Stimulated activated CD8-positive, alpha-beta memory T cell treated with anti-CD3 and anti-CD28 coated beads, Interleukin-15, amount 100 ng/mL, for 4 hours (primary cell): Measurements from ENCODE around the gene SHF.
A peak's percentile ranks its signal among the peaks of the same experiment; 100 is the strongest.

Experiments used
- DNase-seq, 2 donors: peaks; one replicate each; pipeline ENCODE4 v3.0.0-alpha.2; 2020; ENCODE audit warnings: low read depth in 2 of 2

SHF gene

GRCh38 chr15:45169608-45170480, 17.9 kb downstream of the SHF start:
- no peak for DNase-seq

GRCh38 chr15:45168751-45169551, 18.8 kb downstream of the SHF start:
- DNase-seq, result no peak

- DNase-seq, result no peak
These were observed 19.5 kb downstream of the SHF start for GRCh38 chr15:45168286-45168685.

GRCh38 chr15:45167631-45168205, 20.0 kb downstream of the SHF start:
- no peak for DNase-seq

- DNase-seq, result peak; percentile 64
These were observed 20.7 kb downstream of the SHF start for GRCh38 chr15:45166834-45167630.

- no peak for DNase-seq
These were observed 22.2 kb downstream of the SHF start for GRCh38 chr15:45165536-45165935.

- DNase-seq, result no peak
These were observed 22.9 kb downstream of the SHF start for GRCh38 chr15:45164914-45165313.

GRCh38 chr15:45163508-45163856, 24.3 kb downstream of the SHF start:
- no peak for DNase-seq

- DNase-seq, result peak; percentile 30 to 31
These were observed 24.8 kb downstream of the SHF start for GRCh38 chr15:45162771-45163507.

- DNase-seq, result no peak
These were observed 26.1 kb downstream of the SHF start for GRCh38 chr15:45161666-45162065.

- no peak for DNase-seq
These were observed 29.8 kb downstream of the SHF start for GRCh38 chr15:45157974-45158373.

GRCh38 chr15:45156744-45157455, 30.9 kb downstream of the SHF start:
- DNase-seq, result no peak

- DNase-seq, result no peak
These were observed 32.0 kb downstream of the SHF start for GRCh38 chr15:45155739-45156138.

- DNase-seq, result no peak
These were observed 35.6 kb downstream of the SHF start for GRCh38 chr15:45151998-45152828.

GRCh38 chr15:45150997-45151396, 36.8 kb downstream of the SHF start:
- no peak for DNase-seq

- no peak for DNase-seq
These were observed 37.3 kb downstream of the SHF start for GRCh38 chr15:45150481-45150880.

- DNase-seq, result no peak
These were observed 38.7 kb downstream of the SHF start for GRCh38 chr15:45149060-45149459.

- DNase-seq, result no peak
These were observed 39.4 kb downstream of the SHF start for GRCh38 chr15:45148076-45149059.
